H9 (cell line): ENCODE results near the gene FAM89B. TPM values are rescaled to one million over a fixed set of nuclear protein-coding genes. Genes with fewer than 3 reads are reported as not detected.

ENCODE experiments used
- DNase-seq: peaks from one replicate; pipeline ENCODE4 v3.0.0-alpha.2; 2017
- H2AFZ ChIP-seq: one replicate; pipeline ENCODE4 v1.6.1; 2013; ENCODE audit warnings: mild to moderate bottlenecking, low read length, control low read depth, moderate library complexity
- H2AK5ac ChIP-seq: 2 replicates; pipeline ENCODE4 v1.6.1; 2013; ENCODE audit warnings: low read length, control low read depth, mixed read lengths; ENCODE audit not compliant: insufficient read length
- H2BK120ac ChIP-seq: one replicate; pipeline ENCODE4 v1.6.1; 2013; ENCODE audit warnings: low read depth, mild to moderate bottlenecking, low read length, control low read depth, inconsistent platforms; ENCODE audit not compliant: poor library complexity, severe bottlenecking
- H2BK12ac ChIP-seq: 2 replicates; pipeline ENCODE4 v1.6.1; 2013; ENCODE audit warnings: low read length, control low read depth, mixed read lengths, low read depth; ENCODE audit not compliant: insufficient read length
- H2BK15ac ChIP-seq: 2 replicates; pipeline ENCODE4 v1.6.1; 2013; ENCODE audit warnings: low read depth, low read length, control low read depth
- H2BK20ac ChIP-seq: one replicate; pipeline ENCODE4 v1.6.1; 2013; ENCODE audit warnings: low read depth, mild to moderate bottlenecking, low read length, control low read depth, inconsistent platforms; ENCODE audit not compliant: poor library complexity, severe bottlenecking
- H2BK5ac ChIP-seq: 2 replicates; pipeline ENCODE4 v1.6.1; 2013; ENCODE audit warnings: low read length, control low read depth, mixed read lengths; ENCODE audit not compliant: insufficient read length
- H3K14ac ChIP-seq: 2 replicates; pipeline ENCODE4 v1.6.1; 2013; ENCODE audit warnings: low read length, control low read depth; ENCODE audit not compliant: insufficient read depth
- H3K18ac ChIP-seq: 2 replicates; pipeline ENCODE4 v1.6.1; 2013; ENCODE audit warnings: low read depth, mild to moderate bottlenecking, mixed read lengths, low read length, control low read depth; ENCODE audit not compliant: insufficient read length
- H3K23ac ChIP-seq: 2 replicates; pipeline ENCODE4 v1.6.1; 2013; ENCODE audit warnings: low read length, control low read depth, mixed read lengths, low read depth; ENCODE audit not compliant: insufficient read length
- H3K23me2 ChIP-seq: 2 replicates; pipeline ENCODE4 v1.6.1; 2013; ENCODE audit warnings: low read depth, mild to moderate bottlenecking, mixed read lengths, low read length, control low read depth; ENCODE audit not compliant: insufficient read length, poor library complexity, severe bottlenecking
- H3K27ac ChIP-seq: 2 replicates; pipeline ENCODE4 v1.5.1; 2013; ENCODE audit warnings: low read length, control low read depth, mixed read lengths, low read depth; ENCODE audit not compliant: insufficient read length
- H3K27me3 ChIP-seq: 2 replicates; pipeline ENCODE4 v1.6.1; 2013; ENCODE audit warnings: low read length, control low read depth, inconsistent platforms; ENCODE audit not compliant: insufficient read depth
- H3K4ac ChIP-seq: 2 replicates; pipeline ENCODE4 v1.6.1; 2013; ENCODE audit warnings: low read depth, mild to moderate bottlenecking, control low read depth, inconsistent platforms, low read length, moderate library complexity
- H3K4me1 ChIP-seq: 2 replicates; pipeline ENCODE4 v1.6.1; 2013; ENCODE audit warnings: low read length, control low read depth, inconsistent platforms; ENCODE audit not compliant: insufficient read depth
- H3K4me2 ChIP-seq: 2 replicates; pipeline ENCODE4 v1.6.1; 2013; ENCODE audit warnings: low read length, control low read depth, mixed read lengths; ENCODE audit not compliant: insufficient read length, insufficient read depth
- H3K56ac ChIP-seq: 2 replicates; pipeline ENCODE4 v1.6.1; 2013; ENCODE audit warnings: low read depth, mild to moderate bottlenecking, mixed read lengths, low read length, control low read depth; ENCODE audit not compliant: insufficient read length
- H3K79me1 ChIP-seq: 2 replicates; pipeline ENCODE4 v1.6.1; 2013; ENCODE audit warnings: low read depth, mild to moderate bottlenecking, moderate library complexity, low read length, control low read depth, inconsistent platforms; ENCODE audit not compliant: insufficient read depth, poor library complexity, severe bottlenecking
- H3K79me2 ChIP-seq: 2 replicates; pipeline ENCODE4 v1.6.1; 2013; ENCODE audit warnings: low read length, control low read depth, inconsistent platforms; ENCODE audit not compliant: insufficient read depth
- H3K9ac ChIP-seq: 2 replicates; pipeline ENCODE4 v1.6.1; 2013; ENCODE audit warnings: low read length, control low read depth, mixed read lengths; ENCODE audit not compliant: insufficient read length; ENCODE audit errors: extremely low read depth
- H3K9me3 ChIP-seq: one replicate; pipeline ENCODE4 v1.6.1; 2013; ENCODE audit warnings: low read depth, low read length, inconsistent platforms; ENCODE audit not compliant: control insufficient read depth
- H3T11ph ChIP-seq: one replicate; pipeline ENCODE4 v1.6.1; 2013; ENCODE audit warnings: mild to moderate bottlenecking, low read length, control low read depth, inconsistent platforms
- H4K20me1 ChIP-seq: one replicate; pipeline ENCODE4 v1.6.1; 2013; ENCODE audit not compliant: control insufficient read depth, insufficient read length, insufficient read depth
- H4K5ac ChIP-seq: 2 replicates; pipeline ENCODE4 v1.6.1; 2013; ENCODE audit warnings: low read depth, mild to moderate bottlenecking, mixed read lengths, low read length, control low read depth; ENCODE audit not compliant: insufficient read length
- H4K8ac ChIP-seq: replicated peaks from 2 replicates; pipeline ENCODE4 v1.6.1; 2013; ENCODE audit warnings: low read length, control low read depth, mixed read lengths, low read depth; ENCODE audit not compliant: insufficient read length
- H4K91ac ChIP-seq: 2 replicates; pipeline ENCODE4 v1.6.1; 2013; ENCODE audit warnings: low read depth, mild to moderate bottlenecking, moderate library complexity, mixed read lengths, low read length, control low read depth; ENCODE audit not compliant: insufficient read length
- H3K27ac Mint-ChIP-seq, 3 experiments: 2 replicates in 2 of 3; 3 replicates in 1 of 3; pipeline ENCODE4 v1.8.0; 2020 to 2021; ENCODE audit warnings: mixed read lengths in 3 of 3, mild to moderate bottlenecking in 1 of 3, moderate library complexity in 1 of 3
- H3K27me3 Mint-ChIP-seq: 2 replicates; pipeline ENCODE4 v1.8.0; 2021; ENCODE audit warnings: low read depth, mild to moderate bottlenecking, moderate library complexity, mixed read lengths
- H3K36me3 Mint-ChIP-seq, 3 experiments: 2 replicates in 2 of 3; 3 replicates in 1 of 3; pipeline ENCODE4 v1.8.0; 2020 to 2021; ENCODE audit warnings: low read depth in 3 of 3, mixed read lengths in 3 of 3; ENCODE audit not compliant: insufficient read depth in 1 of 3
- H3K4me1 Mint-ChIP-seq, 2 experiments: 2 replicates each; pipeline ENCODE4 v1.8.0; 2020; ENCODE audit warnings: mixed read lengths in 2 of 2
- H3K4me3 Mint-ChIP-seq, 2 experiments: 2 replicates in 1 of 2; 3 replicates in 1 of 2; pipeline ENCODE4 v1.8.0; 2020 to 2021; ENCODE audit warnings: mild to moderate bottlenecking in 2 of 2, mixed read lengths in 2 of 2, moderate library complexity in 1 of 2
- H3K9me3 Mint-ChIP-seq, 2 experiments: 2 replicates in 1 of 2; 3 replicates in 1 of 2; pipeline ENCODE4 v1.8.0; 2020; ENCODE audit warnings: mild to moderate bottlenecking in 2 of 2, mixed read lengths in 2 of 2, moderate library complexity in 1 of 2
- WGBS: extraction: QIAGEN DNeasy Blood & Tissue Kit; methylation state at CpG from one replicate; pipeline ENCODE4 v1.1.7; 2013; ENCODE audit warnings: missing lambda C conversion rate, low lambda C conversion rate, mixed read lengths; ENCODE audit not compliant: insufficient read length; ENCODE audit errors: extremely low coverage; 5-methylcytosine and 5-hydroxymethylcytosine counted together
- total RNA-seq: library from RNA; stranded (reverse); gene quantifications from 2 replicates; pipeline ENCODE4 v1.2.1, GENCODE V29; 2021
- TF ChIP-seq, protein P1 (sequence below): fragments of 200-600 bp; sonication (generic); conservative IDR thresholded peaks from 3 replicates; pipeline ENCODE4 v1.8.0; 2021; ENCODE audit warnings: antibody characterized with exemption, mild to moderate bottlenecking

The FAM89B gene
- total RNA-seq, 1 experiment from 2014 or later: 21.7 TPM

GRCh38 chr11:65611028-65611757 is 38.9 kb downstream of the FAM89B start:
- H3K23me2 ChIP-seq: peaks cover 21% of the 10 kb centered on the region
- H3K18ac ChIP-seq: no peak overlapping the region
- peaks cover 16 to 32% of the 10 kb centered on the region in 2 experiments for H3K4me1 Mint-ChIP-seq
- no peak overlapping the region for H2BK20ac ChIP-seq
- H2BK12ac ChIP-seq: no peak overlapping the region
- no peak overlapping the region for H4K8ac ChIP-seq
- H3K9ac ChIP-seq: no peak overlapping the region
- no peak overlapping the region for H4K91ac ChIP-seq
- no peaks in the 10 kb centered on the region for H4K20me1 ChIP-seq
- no peak overlapping the region for H3K27ac Mint-ChIP-seq
- H3K4me2 ChIP-seq: no peak overlapping the region
- no peak overlapping the region for H3K27ac ChIP-seq
- no peak overlapping the region for H3K56ac ChIP-seq
- no peaks in the 10 kb centered on the region for H3K9me3 ChIP-seq
- H2AFZ ChIP-seq: no peak overlapping the region
- H3K9me3 Mint-ChIP-seq: no peaks in the 10 kb centered on the region
- H2BK5ac ChIP-seq: no peak overlapping the region
- H3K79me1 ChIP-seq: peaks cover 3% of the 10 kb centered on the region
- H3K27me3 Mint-ChIP-seq: peaks cover 3% of the 10 kb centered on the region
- H3K14ac ChIP-seq: no peak overlapping the region
- no peak overlapping the region for H3K4ac ChIP-seq
- H3T11ph ChIP-seq: no peak overlapping the region
- peaks cover 10 to 31% (median 31%) of the 10 kb centered on the region in 3 experiments; a peak in 6 of 7 replicates for H3K36me3 Mint-ChIP-seq
- no peak overlapping the region for H2BK120ac ChIP-seq
- peaks cover under 1% of the 10 kb centered on the region; the same call in 1 of the 2 replicates for H3K79me2 ChIP-seq
- no peak for DNase-seq
- TF ChIP-seq, protein P1, sequence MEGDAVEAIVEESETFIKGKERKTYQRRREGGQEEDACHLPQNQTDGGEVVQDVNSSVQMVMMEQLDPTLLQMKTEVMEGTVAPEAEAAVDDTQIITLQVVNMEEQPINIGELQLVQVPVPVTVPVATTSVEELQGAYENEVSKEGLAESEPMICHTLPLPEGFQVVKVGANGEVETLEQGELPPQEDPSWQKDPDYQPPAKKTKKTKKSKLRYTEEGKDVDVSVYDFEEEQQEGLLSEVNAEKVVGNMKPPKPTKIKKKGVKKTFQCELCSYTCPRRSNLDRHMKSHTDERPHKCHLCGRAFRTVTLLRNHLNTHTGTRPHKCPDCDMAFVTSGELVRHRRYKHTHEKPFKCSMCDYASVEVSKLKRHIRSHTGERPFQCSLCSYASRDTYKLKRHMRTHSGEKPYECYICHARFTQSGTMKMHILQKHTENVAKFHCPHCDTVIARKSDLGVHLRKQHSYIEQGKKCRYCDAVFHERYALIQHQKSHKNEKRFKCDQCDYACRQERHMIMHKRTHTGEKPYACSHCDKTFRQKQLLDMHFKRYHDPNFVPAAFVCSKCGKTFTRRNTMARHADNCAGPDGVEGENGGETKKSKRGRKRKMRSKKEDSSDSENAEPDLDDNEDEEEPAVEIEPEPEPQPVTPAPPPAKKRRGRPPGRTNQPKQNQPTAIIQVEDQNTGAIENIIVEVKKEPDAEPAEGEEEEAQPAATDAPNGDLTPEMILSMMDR: no peak
- H3K4me1 ChIP-seq: no peaks in the 10 kb centered on the region; the same call in 1 of the 2 replicates
- no peak overlapping the region for H4K5ac ChIP-seq
- WGBS: no CpG with 5 or more reads among the region's 10 CpGs
- no peak overlapping the region for H2BK15ac ChIP-seq
- no peak overlapping the region for H3K23ac ChIP-seq
- no peaks in the 10 kb centered on the region for H3K27me3 ChIP-seq
- no peak overlapping the region for H2AK5ac ChIP-seq
- H3K4me3 Mint-ChIP-seq: peak overlapping the region in 1 of 2 experiments; percentile 38; a peak in 2 of 5 replicates
